Naive thymus-derived CD4-positive, alpha-beta T cell (primary cell): ENCODE results near the gene LYSET. TPM values are rescaled to one million over a fixed set of nuclear protein-coding genes. Genes with fewer than 3 reads are reported as not detected.
"Not testable (repeated sequence)": the region's sequence is repeated elsewhere in the genome, so short reads cannot be mapped to it uniquely, and the experiment has no call there.

Experiments used
- ATAC-seq: fragments of 150-1000 bp; cut with Tn5 transposase; 2 replicates; pipeline ENCODE4 v1.10.0; 2021; ENCODE audit warnings: mild to moderate bottlenecking, moderate library complexity
- CTCF ChIA-PET: fragments of 350-600 bp; sonication (Branson Sonifier 250); formaldehyde crosslinking; loops from one replicate; lab custom pipeline; 2021; ENCODE audit warnings: antibody characterized with exemption; lab: Charles Lee
- POLR2A ChIA-PET: fragments of 350-600 bp; sonication (Branson Sonifier 250); formaldehyde crosslinking; loops from one replicate; lab custom pipeline; 2021; ENCODE audit warnings: antibody characterized with exemption, inconsistent platforms; lab: Charles Lee
- DNase-seq, 9 donors: peaks; one replicate each; pipeline versions ENCODE4 v3.0.0 to v3.0.0-alpha.2; 2020 to 2022; ENCODE audit warnings: mixed read lengths in 1 of 9
- H3K27ac ChIP-seq: one replicate; pipeline ENCODE4 v1.7.0; 2013; ENCODE audit warnings: mild to moderate bottlenecking, low read depth, low read length, moderate library complexity
- H3K27me3 ChIP-seq, 2 donors: one replicate each; pipeline ENCODE4 v1.7.0; 2013; ENCODE audit warnings: low read length in 2 of 2, mild to moderate bottlenecking in 2 of 2, moderate library complexity in 2 of 2; ENCODE audit not compliant: control insufficient read depth in 2 of 2, insufficient read depth in 2 of 2
- H3K36me3 ChIP-seq, 3 experiments: 1 replicate in 2 of 3; 2 replicates in 1 of 3; pipeline ENCODE4 v1.7.0; 2013; ENCODE audit warnings: low read length in 3 of 3, mild to moderate bottlenecking in 3 of 3, moderate library complexity in 1 of 3; ENCODE audit not compliant: insufficient read depth in 3 of 3, control insufficient read depth in 2 of 3
- H3K4me1 ChIP-seq, 2 donors: one replicate each; pipeline ENCODE4 v1.7.0; 2013; ENCODE audit warnings: low read length in 2 of 2, mild to moderate bottlenecking in 2 of 2, moderate library complexity in 1 of 2; ENCODE audit not compliant: control insufficient read depth in 2 of 2, insufficient read depth in 2 of 2
- H3K4me3 ChIP-seq: 2 replicates; pipeline ENCODE4 v1.7.0; 2013; ENCODE audit warnings: mild to moderate bottlenecking, low read length
- H3K9me3 ChIP-seq, 3 experiments: 1 replicate in 2 of 3; 2 replicates in 1 of 3; pipeline ENCODE4 v1.7.0; 2013; ENCODE audit warnings: low read length in 3 of 3; ENCODE audit not compliant: control insufficient read depth in 2 of 3
- H3K27ac Mint-ChIP-seq, 9 donors: one replicate each; pipeline ENCODE4 v1.8.0; 2020 to 2022; ENCODE audit warnings: mixed read lengths in 9 of 9, mild to moderate bottlenecking in 8 of 9, moderate library complexity in 5 of 9, inconsistent platforms in 2 of 9
- H3K27me3 Mint-ChIP-seq, 5 donors: one replicate each; pipeline ENCODE4 v1.8.0; 2021 to 2022; ENCODE audit warnings: mixed read lengths in 5 of 5, mild to moderate bottlenecking in 1 of 5
- H3K36me3 Mint-ChIP-seq, 5 donors: one replicate each; pipeline ENCODE4 v1.8.0; 2020 to 2022; ENCODE audit warnings: mixed read lengths in 5 of 5, mild to moderate bottlenecking in 3 of 5, inconsistent platforms in 1 of 5
- H3K4me1 Mint-ChIP-seq, 7 donors: one replicate each; pipeline ENCODE4 v1.8.0; 2020 to 2022; ENCODE audit warnings: mixed read lengths in 7 of 7, mild to moderate bottlenecking in 3 of 7, inconsistent platforms in 1 of 7
- H3K4me3 Mint-ChIP-seq, 10 donors: one replicate each; pipeline ENCODE4 v1.8.0; 2020 to 2022; ENCODE audit warnings: mild to moderate bottlenecking in 10 of 10, mixed read lengths in 10 of 10, moderate library complexity in 6 of 10, inconsistent platforms in 2 of 10
- H3K9me3 Mint-ChIP-seq, 11 donors: one replicate each; pipeline ENCODE4 v1.8.0; 2020 to 2022; ENCODE audit warnings: mixed read lengths in 11 of 11, mild to moderate bottlenecking in 4 of 11, inconsistent platforms in 1 of 11, moderate library complexity in 1 of 11
- intact Hi-C, 2 donors: fragments of 100-400 bp; cut with micrococcal nuclease; formaldehyde crosslinking; loops; one replicate each; pipeline ENCODE4 v1.15.1; 2023
- polyA plus RNA-seq, 2 donors: library from polyadenylated mRNA; unstranded; fragments of 300-500 nt; fragmentation: Illumina TruSeq; gene quantifications; one replicate each; pipeline ENCODE4 v1.2.3, GENCODE V29; 2021
- total RNA-seq, 6 experiments: library from RNA in 5 of 6; stranded (reverse) in 5 of 6; gene quantifications; 1 replicate in 5 of 6; 2 replicates in 1 of 6; pipeline ENCODE4 v1.2.3 and lab custom pipeline; 2021 to 2026

The LYSET gene
- total and polyA plus RNA-seq, 7 experiments from 2014 or later: 8.0 to 47.7 (median 23.8) TPM

DNA sequence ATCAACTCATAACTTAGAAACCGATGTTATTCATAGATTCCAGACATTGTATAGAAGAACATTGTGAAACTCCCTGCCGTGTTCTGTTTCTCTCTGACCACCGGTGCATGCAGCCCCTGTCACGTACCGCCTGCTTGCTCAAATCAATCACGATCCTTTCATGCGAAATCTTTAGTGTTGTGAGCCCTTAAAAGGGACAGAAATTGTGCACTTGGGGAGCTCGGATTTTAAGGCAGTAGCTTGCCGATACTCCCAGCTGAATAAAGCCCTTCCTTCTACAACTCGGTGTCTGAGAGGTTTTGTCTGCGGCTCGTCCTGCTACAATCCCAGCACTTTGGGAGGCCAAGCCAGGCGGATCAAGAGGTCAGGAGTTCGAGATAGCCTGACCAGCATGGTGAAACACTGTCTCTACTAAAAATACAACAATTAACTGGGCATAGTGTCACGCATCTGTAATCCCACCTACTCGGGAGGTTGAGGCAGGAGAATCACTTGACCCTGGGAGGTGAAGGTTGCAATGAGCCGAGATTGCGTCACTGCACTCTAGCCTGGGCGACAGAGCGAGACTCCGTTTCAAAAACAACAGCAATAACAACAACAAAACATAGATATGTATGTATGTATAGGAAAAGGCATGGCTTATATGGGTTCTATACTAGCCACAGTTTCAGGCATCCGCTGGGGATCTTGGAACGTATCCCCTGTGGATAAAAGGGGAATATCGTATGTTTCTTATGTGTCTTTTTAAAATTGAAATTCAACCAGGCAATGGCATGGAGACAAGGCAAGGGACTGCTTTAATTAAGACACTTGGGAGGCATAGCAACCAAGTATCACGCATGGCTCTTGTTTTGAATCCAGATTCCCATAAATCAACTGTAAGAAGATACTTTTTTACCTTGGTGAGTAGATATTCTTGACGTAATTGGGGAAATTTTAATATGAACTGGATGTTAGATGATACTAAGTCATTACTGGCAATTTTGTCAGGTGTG lies 19.5 kb upstream of the LYSET start:
- H3K4me1 ChIP-seq, H3K4me1 Mint-ChIP-seq, H3K4me3 ChIP-seq, intact Hi-C loops, H3K27me3 ChIP-seq, H3K27me3 Mint-ChIP-seq, H3K27ac ChIP-seq, ATAC-seq, H3K36me3 ChIP-seq, H3K4me3 Mint-ChIP-seq, H3K36me3 Mint-ChIP-seq, POLR2A ChIA-PET, H3K9me3 ChIP-seq, H3K9me3 Mint-ChIP-seq, DNase-seq, CTCF ChIA-PET, H3K27ac Mint-ChIP-seq: not testable (repeated sequence)

DNA sequence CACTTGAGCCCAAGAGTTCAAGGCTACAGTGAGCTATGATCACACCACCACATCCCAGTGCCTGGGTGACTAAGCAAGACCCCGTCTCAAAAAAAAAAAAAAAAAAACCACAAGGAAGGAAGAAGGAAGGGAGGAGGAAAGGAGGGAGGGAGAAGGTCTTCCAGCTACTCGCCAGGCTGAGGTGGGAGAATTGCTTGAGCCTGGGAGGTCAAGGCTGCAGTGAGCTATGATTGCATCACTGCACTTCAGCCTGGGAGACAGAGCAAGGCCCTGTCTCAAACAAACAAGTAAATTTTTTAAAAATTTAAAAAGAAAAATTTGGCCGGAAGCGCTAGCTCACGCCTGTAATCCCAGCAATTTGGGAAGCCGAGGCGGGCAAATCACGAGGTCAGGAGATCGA lies 16.5 kb upstream of the LYSET start:
- ATAC-seq, H3K4me3 ChIP-seq, H3K9me3 ChIP-seq, H3K4me1 Mint-ChIP-seq, H3K27ac ChIP-seq, H3K4me1 ChIP-seq, H3K9me3 Mint-ChIP-seq, H3K4me3 Mint-ChIP-seq, H3K27me3 Mint-ChIP-seq, intact Hi-C loops, H3K36me3 ChIP-seq, H3K27me3 ChIP-seq, H3K27ac Mint-ChIP-seq, POLR2A ChIA-PET, H3K36me3 Mint-ChIP-seq, DNase-seq: not testable (repeated sequence)
- CTCF ChIA-PET: interaction anchor here (0.7 kb wide), 1 partner anchor 10 kb away, joined by 3 read pairs; no protein-coding TSS in a partner anchor

DNA sequence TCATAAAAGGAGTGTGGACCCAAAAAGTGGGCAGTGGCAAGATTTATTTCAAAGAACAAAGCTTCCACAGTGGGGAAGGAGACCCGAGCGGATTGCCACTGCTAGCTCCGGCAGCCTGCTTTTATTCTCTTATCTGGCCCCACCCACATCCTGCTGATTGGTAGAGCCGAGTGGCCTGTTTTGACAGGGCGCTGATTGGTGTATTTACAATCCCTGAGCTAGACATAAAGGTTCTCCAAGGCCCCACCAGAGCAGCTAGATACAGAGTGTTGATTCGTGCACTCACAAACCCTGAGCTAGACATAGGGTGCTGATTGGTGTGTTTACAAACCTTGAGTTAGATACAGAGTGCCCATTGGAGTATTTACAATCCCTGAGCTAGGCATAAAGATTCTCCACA lies 15.5 kb upstream of the LYSET start:
- H3K27me3 Mint-ChIP-seq, H3K9me3 Mint-ChIP-seq, H3K36me3 ChIP-seq, H3K27me3 ChIP-seq, H3K4me3 Mint-ChIP-seq, ATAC-seq, H3K36me3 Mint-ChIP-seq, H3K27ac ChIP-seq, H3K4me3 ChIP-seq, intact Hi-C loops, H3K27ac Mint-ChIP-seq, H3K9me3 ChIP-seq, H3K4me1 Mint-ChIP-seq, H3K4me1 ChIP-seq, DNase-seq: not testable (repeated sequence)
- ChIA-PET CTCF (interaction anchor here (0.6 kb wide), 1 partner anchor 36 kb away, joined by 3 read pairs; no protein-coding TSS in a partner anchor), POLR2A (interaction anchor here (0.6 kb wide), 1 partner anchor 25 kb away, joined by 5 read pairs; no protein-coding TSS in a partner anchor)

DNA sequence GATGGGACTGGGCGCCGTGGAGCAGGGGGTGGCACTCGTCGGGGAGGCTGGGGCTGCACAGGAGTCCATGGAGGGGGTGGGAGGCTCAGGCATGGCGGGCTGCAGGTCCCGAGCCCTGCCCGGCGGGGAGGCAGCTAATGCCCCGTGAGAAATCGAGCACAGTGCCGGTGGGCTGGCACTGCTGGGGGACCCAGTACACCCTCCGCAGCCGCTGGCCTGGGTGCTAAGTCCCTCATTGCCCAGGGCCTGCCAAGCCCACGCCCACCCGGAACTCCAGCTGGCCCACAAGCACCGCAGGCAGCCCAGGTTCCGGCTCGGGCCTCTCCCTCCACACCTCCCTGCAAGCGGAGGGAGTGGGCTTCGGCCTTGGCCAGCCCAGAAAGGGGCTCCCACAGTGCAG lies 15.0 kb upstream of the LYSET start:
- H3K27ac ChIP-seq, H3K27me3 Mint-ChIP-seq, H3K9me3 Mint-ChIP-seq, H3K27me3 ChIP-seq, POLR2A ChIA-PET, ATAC-seq, H3K9me3 ChIP-seq, H3K36me3 Mint-ChIP-seq, H3K4me3 Mint-ChIP-seq, DNase-seq, H3K4me1 Mint-ChIP-seq, CTCF ChIA-PET, H3K4me3 ChIP-seq, H3K27ac Mint-ChIP-seq, H3K36me3 ChIP-seq, H3K4me1 ChIP-seq, intact Hi-C loops: not testable (repeated sequence)

DNA sequence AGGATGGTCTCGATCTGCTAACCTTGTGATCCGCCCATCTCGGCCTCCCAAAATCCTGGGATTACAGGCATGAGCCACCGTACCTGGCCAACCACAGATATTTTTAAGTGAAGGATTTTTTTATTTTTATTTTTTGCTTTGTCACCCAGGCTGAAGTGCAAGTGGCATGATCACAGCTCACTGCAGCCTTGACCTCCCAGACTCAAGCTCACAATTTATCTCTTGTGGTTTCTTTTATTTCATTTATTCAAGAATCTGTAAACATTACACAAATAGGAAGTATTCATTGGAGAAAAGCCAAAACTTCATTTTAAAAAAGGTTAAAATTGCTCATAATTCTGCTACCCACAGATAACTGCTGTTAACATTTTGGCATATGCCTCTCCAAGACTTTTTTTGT lies 13.7 kb upstream of the LYSET start:
- Histone ChIP-seq H3K4me1 (no peaks in the 10 kb centered on the region), H3K27me3 (no peaks in the 10 kb centered on the region), H3K27ac (no peak overlapping the region), H3K36me3 (no peaks in the 10 kb centered on the region), H3K4me3 (no peak overlapping the region), H3K9me3 (no peaks in the 10 kb centered on the region)
- Mint-ChIP-seq H3K4me1 (no peaks in the 10 kb centered on the region), H3K9me3 (no peaks in the 10 kb centered on the region), H3K4me3 (no peak overlapping the region), H3K27ac (no peak overlapping the region), H3K27me3 (no peaks in the 10 kb centered on the region), H3K36me3 (no peaks in the 10 kb centered on the region)
- CTCF ChIA-PET: interaction anchor here (0.7 kb wide), 1 partner anchor 57 kb away, joined by 3 read pairs; no protein-coding TSS in a partner anchor
- DNase-seq (no peak), ATAC-seq (no peak)
- intact Hi-C loops: no loop called here
- POLR2A ChIA-PET: interaction anchor here (0.7 kb wide), 1 partner anchor 115 kb away, joined by 3 read pairs; no protein-coding TSS in a partner anchor

DNA sequence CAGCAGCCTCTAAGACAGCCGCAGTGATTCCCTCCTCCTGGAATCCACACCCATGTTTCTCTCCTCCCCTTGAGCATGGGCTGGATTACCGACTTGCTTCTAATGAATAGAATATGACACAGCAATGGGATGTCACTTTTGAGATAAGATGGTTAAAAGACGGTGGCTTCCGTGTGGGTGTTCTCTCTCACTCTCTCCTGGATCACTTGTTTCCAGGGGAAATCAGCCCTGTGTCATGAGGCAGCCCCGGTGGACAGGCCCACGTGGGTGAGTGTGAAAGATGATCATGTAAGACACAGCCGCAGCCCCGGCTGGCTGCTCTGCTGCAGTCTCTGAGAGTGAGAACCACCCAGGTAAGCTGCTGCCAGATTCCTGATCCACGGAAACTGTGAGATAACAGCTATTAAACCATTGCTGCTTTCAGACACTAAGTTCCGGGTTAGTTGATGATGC lies 11.1 kb upstream of the LYSET start:
- POLR2A ChIA-PET: no interaction called here
- DNase-seq (no peak), ATAC-seq (no peak)
- Histone ChIP-seq H3K36me3 (no peaks in the 10 kb centered on the region), H3K4me1 (no peaks in the 10 kb centered on the region), H3K4me3 (no peak overlapping the region), H3K9me3 (no peaks in the 10 kb centered on the region), H3K27ac (no peak overlapping the region), H3K27me3 (no peaks in the 10 kb centered on the region)
- H3K4me3 Mint-ChIP-seq: no peak overlapping the region
- peaks cover 0 to 4% (median 0%) of the 10 kb centered on the region in 7 donors for H3K4me1 Mint-ChIP-seq
- no peak overlapping the region for H3K27ac Mint-ChIP-seq
- no peaks in the 10 kb centered on the region for H3K9me3 Mint-ChIP-seq
- CTCF ChIA-PET: interaction anchor here (3.2 kb wide), 1 partner anchor 61 kb away, joined by 11 read pairs; no protein-coding TSS in a partner anchor
- intact Hi-C loops: no loop called here
- H3K27me3 Mint-ChIP-seq: no peaks in the 10 kb centered on the region
- no peaks in the 10 kb centered on the region for H3K36me3 Mint-ChIP-seq
